K562 (cell line): ENCODE results near the gene EAF1. TPM values are rescaled to one million over a fixed set of nuclear protein-coding genes. Genes with fewer than 3 reads are reported as not detected.

Experiments
- ATAC-seq: fragments of 200-7000 bp; cut with Tn5 transposase; 3 replicates; pipeline ENCODE4 v1.9.1; 2020; ENCODE audit warnings: moderate library complexity
- BruUV-seq: library from RNA; stranded (reverse); fragments of 400-500 nt; replicated peaks from 2 replicates; lab custom pipeline; 2021; lab: Mats Ljungman, UMichigan
- CTCF ChIA-PET: fragments of 300-600 bp; formaldehyde crosslinking; extraction: SDS; loops from one replicate; lab custom pipeline; 2021; ENCODE audit warnings: low intra/inter-chr PET ratio; lab: Yijun Ruan, JAX
- POLR2A ChIA-PET: fragments of 300-600, 350-650 bp; sonication (Branson Sonifier 250); formaldehyde crosslinking; extraction: SDS; loops from one replicate; lab custom pipeline; 2021; ENCODE audit warnings: antibody characterized with exemption, inconsistent platforms; lab: Yijun Ruan, JAX
- DNase-seq, 4 experiments: peaks; one replicate each; pipeline versions ENCODE4 v3.0.0 to v3.0.0-alpha.2; 2011 to 2018; ENCODE audit warnings: low spot score in 3 of 4, mixed read lengths in 3 of 4; ENCODE audit errors: extremely low read depth in 1 of 4
- FAIRE-seq: peaks from 2 replicates; lab custom pipeline; 2011; peaks lifted over from hg19 to GRCh38; lab: Jason Lieb, UNC
- H2AFZ ChIP-seq: 2 replicates; pipeline ENCODE4 v1.6.0; 2011; ENCODE audit warnings: low read depth, low read length, control low read depth, inconsistent platforms
- H3K27ac ChIP-seq: fragments of 200-600 bp; 3 replicates; pipeline ENCODE4 v1.8.0; 2011; ENCODE audit warnings: low read depth, mild to moderate bottlenecking, control low read depth, inconsistent platforms, low read length, moderate library complexity, mixed read lengths; ENCODE audit errors: extremely low read depth
- H3K27me3 ChIP-seq, 2 experiments: fragments of 300-600 bp in 1 of 2; 2 replicates in 1 of 2; 3 replicates in 1 of 2; pipeline versions ENCODE4 v1.6.0 to v1.8.0; 2011; ENCODE audit warnings: inconsistent platforms in 2 of 2, low read length in 2 of 2, mild to moderate bottlenecking in 1 of 2, mixed read lengths in 1 of 2, moderate library complexity in 1 of 2; ENCODE audit not compliant: control insufficient read depth in 2 of 2, insufficient read depth in 2 of 2
- H3K36me3 ChIP-seq: fragments of 300-600 bp; 3 replicates; pipeline ENCODE4 v1.8.0; 2011; ENCODE audit warnings: mild to moderate bottlenecking, low read length, inconsistent platforms; ENCODE audit not compliant: control insufficient read depth, insufficient read depth
- H3K4me1 ChIP-seq, 2 experiments: fragments of 200-600 bp in 1 of 2; replicated peaks in 1 of 2; 2 replicates in 1 of 2; 3 replicates in 1 of 2; pipeline versions ENCODE4 v1.5.1 to v1.8.0; 2011; ENCODE audit warnings: inconsistent platforms in 2 of 2, low read length in 2 of 2, mild to moderate bottlenecking in 1 of 2, mixed read lengths in 1 of 2, moderate library complexity in 1 of 2; ENCODE audit not compliant: control insufficient read depth in 2 of 2, insufficient read depth in 2 of 2
- H3K4me2 ChIP-seq: 2 replicates; pipeline ENCODE4 v1.6.1; 2011; ENCODE audit warnings: low read length, control low read depth, inconsistent platforms, mixed read lengths; ENCODE audit not compliant: insufficient read depth
- H3K4me3 ChIP-seq: fragments of 200-600 bp; sonication (generic), shearing (Covaris generic); 2 replicates; pipeline ENCODE4 v1.5.1; 2016; ENCODE audit warnings: control low read depth, inconsistent platforms
- H3K79me2 ChIP-seq: fragments of 200-600 bp; 3 replicates; pipeline ENCODE4 v1.8.0; 2011; ENCODE audit warnings: low read length, inconsistent platforms; ENCODE audit not compliant: control insufficient read depth, insufficient read depth
- H3K9ac ChIP-seq, 2 experiments: 2 replicates each; pipeline versions ENCODE4 v1.6.0 to v1.6.1; 2011; ENCODE audit warnings: low read depth in 2 of 2, low read length in 2 of 2, control low read depth in 1 of 2, inconsistent platforms in 1 of 2, mild to moderate bottlenecking in 1 of 2, mixed read lengths in 1 of 2; ENCODE audit not compliant: insufficient read depth in 1 of 2
- H3K9me1 ChIP-seq: one replicate; pipeline ENCODE4 v1.6.0; 2011; ENCODE audit warnings: inconsistent platforms, mild to moderate bottlenecking, low read length, moderate library complexity; ENCODE audit not compliant: control insufficient read depth, insufficient read depth
- H3K9me3 ChIP-seq: replicated peaks from 2 replicates; pipeline ENCODE4 v1.5.1; 2011; ENCODE audit warnings: low read depth, low read length, inconsistent platforms; ENCODE audit not compliant: control insufficient read depth, insufficient read depth
- H4K20me1 ChIP-seq: replicated peaks from 2 replicates; pipeline ENCODE4 v1.6.1; 2011; ENCODE audit warnings: low read length, inconsistent platforms, mixed read lengths; ENCODE audit not compliant: control insufficient read depth, insufficient read depth
- BACH1 ChIP-seq: fragments of 200-800 bp; sonication (Bioruptor generic); IDR thresholded peaks from 2 replicates; pipeline ENCODE4 v1.6.1; 2016; ENCODE audit warnings: missing genetic modification characterization, missing compliant biosample characterization
- BDP1 ChIP-seq: IDR thresholded peaks from 3 replicates; pipeline ENCODE4 v1.6.1; 2011; ENCODE audit not compliant: insufficient read length, insufficient read depth
- LEF1 ChIP-seq: fragments of 450-650 bp; IDR thresholded peaks from 2 replicates; pipeline ENCODE4 v1.6.1; 2016; ENCODE audit warnings: mild to moderate bottlenecking
- PRPF4 ChIP-seq: fragments of 200-400 bp; formaldehyde crosslinking; IDR thresholded peaks from one replicate; pipeline ENCODE4 v1.6.1; 2017; ENCODE audit warnings: low read length, low read depth, mild to moderate bottlenecking; ENCODE audit not compliant: insufficient read depth, poor library complexity, severe bottlenecking
- TBL1XR1 ChIP-seq, 2 experiments: IDR thresholded peaks; 2 replicates each; pipeline ENCODE4 v1.6.1; 2012; ENCODE audit warnings: improper control_type of control experiment in 2 of 2, low read length in 2 of 2, mild to moderate bottlenecking in 1 of 2
- WGBS: fragments of 100-300 bp; shearing (Covaris generic); methylation state at CpG from one replicate; pipeline ENCODE4 v1.1.6; 2016; ENCODE audit warnings: low coverage, mixed read lengths; ENCODE audit not compliant: insufficient coverage; ENCODE audit errors: missing lambda C conversion rate; 5-methylcytosine and 5-hydroxymethylcytosine counted together
- in situ Hi-C: fragments of 300-500 bp; cut with MboI; formaldehyde crosslinking; loops from 4 replicates; pipeline ENCODE4 v1.15.0; 2018; ENCODE audit warnings: inconsistent platforms, mixed read lengths
- intact Hi-C: fragments of 100-400 bp; cut with micrococcal nuclease; formaldehyde crosslinking; loops from 2 replicates; pipeline ENCODE4 v1.14.2; 2022
- polyA plus RNA-seq, 8 experiments: library from polyadenylated mRNA; depleted of rRNA in 4 of 8; stranded (reverse) in 5 of 8; unstranded in 3 of 8; fragments of >200 nt; fragmentation: Nextera tagmentation in 2 of 8; fragmentation: Illumina TruSeq in 1 of 8; extraction: Ambion mirVana in 2 of 8; extraction: Trizol in 1 of 8; gene quantifications; 2 replicates each; pipeline versions ENCODE4 v1.2.1 to v1.2.3, GENCODE V29; 2011 to 2014; ENCODE audit warnings: inconsistent platforms in 1 of 8, missing spikeins in 1 of 8
- total RNA-seq, 7 experiments: library from RNA; depleted of rRNA in 6 of 7; stranded (reverse); fragments of >200 nt in 6 of 7; fragmentation: Illumina TruSeq in 2 of 7; extraction: Trizol in 2 of 7; gene quantifications; 2 replicates each; pipeline versions ENCODE4 v1.2.1 to v1.2.3, GENCODE V29; 2011 to 2021; ENCODE audit warnings: low replicate concordance in 1 of 7

EAF1 gene
- total and polyA plus RNA-seq, 9 of the 15 experiments (the other 6 are each of a cell fraction or from before 2014, with no cell fraction given): 7.0 to 26.8 (median 20.4) TPM

- Histone ChIP-seq H3K79me2 (no peaks in the 10 kb centered on the region), H3K9ac (peak overlapping the region in 1 of 2 experiments; percentile 40; a peak in 1 of 4 replicates), H3K9me3 (no peaks in the 10 kb centered on the region), H3K27ac (no peak overlapping the region), H3K9me1 (no peaks in the 10 kb centered on the region), H3K27me3 (peaks cover 0 to 10% of the 10 kb centered on the region in 2 experiments; a peak in 1 of 5 replicates), H3K4me3 (no peak overlapping the region), H3K36me3 (no peaks in the 10 kb centered on the region), H2AFZ (no peak overlapping the region), H3K4me2 (no peak overlapping the region), H4K20me1 (no peaks in the 10 kb centered on the region), H3K4me1 (0 out of 5 replicates have a peak, but pooled peaks cover 0 to 3% of the 10 kb centered on the region in 2 experiments)
- no TSS peak for BruUV-seq
- in situ Hi-C loops (no loop called here), intact Hi-C loops (no loop called here)
- DNase-seq (no peak), FAIRE-seq (no peak), ATAC-seq (no peak; the same call in 2 of the 3 replicates)
- WGBS: 19% methylated on average over 9 of the region's 9 CpGs
- POLR2A ChIA-PET: interaction anchor here (0.7 to 1.9 kb wide), 3 partner anchors 11 to 486 kb away, joined by 3 to 8 read pairs (median 3); no protein-coding TSS in a partner anchor
- TF ChIP-seq BACH1 (no peak), TBL1XR1 (IDR thresholded peaks at IDR 0.05; ENCODE audit: low read length in 2 of 2) (no peak), BDP1 (no peak), LEF1 (no peak), PRPF4 (no peak)
- CTCF ChIA-PET: interaction anchor here (0.6 to 0.7 kb wide), 2 partner anchors 104 to 1567 kb away, joined by 3 read pairs; no protein-coding TSS in a partner anchor
These were observed 26.7 kb downstream of the EAF1 start for GRCh38 chr3:15453991-15454625.
